ENCODE results near the gene LGR6.

The LGR6 gene

DNA sequence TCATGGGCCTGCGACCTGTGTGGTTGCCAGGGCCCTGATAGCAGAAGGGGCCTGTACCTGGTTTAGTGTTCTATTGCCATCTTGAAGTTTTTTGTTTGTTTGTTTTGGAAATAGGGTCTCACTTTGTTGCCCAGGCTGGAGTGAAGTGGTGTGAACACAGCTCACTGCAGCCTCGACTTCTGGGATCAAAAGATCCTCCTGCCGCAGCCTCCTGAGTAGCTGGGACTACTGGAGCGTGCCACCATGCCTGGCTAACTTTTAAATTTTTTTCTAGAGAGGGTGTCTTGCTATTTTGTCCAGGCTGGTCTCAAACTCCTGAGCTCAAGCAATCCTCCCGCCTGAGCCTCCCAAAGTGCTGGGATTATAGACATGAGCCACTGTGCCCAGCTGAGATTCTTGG is 75.2 kb downstream of the LGR6 start:
- ATAC-seq (replicated peaks; ENCODE audit: extremely low read depth, poor library complexity, severe bottlenecking) (no peak), DNase-seq (ENCODE audit: low spot score in 2 of 2) (no peak)
- Mint-ChIP-seq H3K36me3 (ENCODE audit: insufficient read depth) (peaks cover 10% of the 10 kb centered on the region), H3K4me1 (peaks cover 25% of the 10 kb centered on the region), H3K4me3 (no peak overlapping the region), H3K27ac (ENCODE audit: low read depth) (no peak overlapping the region), H3K27me3 (no peaks in the 10 kb centered on the region), H3K9me3 (no peaks in the 10 kb centered on the region)

DNA sequence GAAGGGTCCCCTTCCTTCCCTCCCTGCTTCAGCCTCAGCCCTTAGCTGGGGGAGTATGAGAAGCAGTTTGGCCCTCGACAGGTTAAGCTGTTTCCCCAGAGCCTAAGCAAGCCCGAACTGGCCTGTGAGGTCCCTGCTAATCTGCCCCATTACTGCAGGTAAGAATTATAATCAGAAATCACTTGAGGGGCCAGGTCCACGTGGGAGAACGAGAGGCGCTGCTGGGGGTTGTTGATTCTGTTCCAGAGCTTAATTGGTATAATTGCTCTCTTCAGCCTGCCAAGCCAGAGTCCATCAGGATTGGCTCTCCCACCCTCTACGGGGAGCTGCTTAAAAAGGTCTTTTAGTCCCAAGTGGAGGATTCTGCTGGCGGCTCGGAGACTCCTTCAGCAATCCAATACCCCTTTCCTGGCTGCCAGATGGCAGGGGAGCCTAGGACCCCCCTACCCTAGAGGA is 77.3 kb downstream of the LGR6 start:
- no peak for ATAC-seq (replicated peaks; ENCODE audit: extremely low read depth, poor library complexity, severe bottlenecking)
- Mint-ChIP-seq H3K27me3 (no peaks in the 10 kb centered on the region), H3K4me3 (no peak overlapping the region), H3K27ac (ENCODE audit: low read depth) (no peak overlapping the region), H3K9me3 (no peaks in the 10 kb centered on the region), H3K36me3 (ENCODE audit: insufficient read depth) (peaks cover 8% of the 10 kb centered on the region), H3K4me1 (peaks cover 19% of the 10 kb centered on the region)
- no peak for DNase-seq (ENCODE audit: low spot score in 2 of 2)

DNA sequence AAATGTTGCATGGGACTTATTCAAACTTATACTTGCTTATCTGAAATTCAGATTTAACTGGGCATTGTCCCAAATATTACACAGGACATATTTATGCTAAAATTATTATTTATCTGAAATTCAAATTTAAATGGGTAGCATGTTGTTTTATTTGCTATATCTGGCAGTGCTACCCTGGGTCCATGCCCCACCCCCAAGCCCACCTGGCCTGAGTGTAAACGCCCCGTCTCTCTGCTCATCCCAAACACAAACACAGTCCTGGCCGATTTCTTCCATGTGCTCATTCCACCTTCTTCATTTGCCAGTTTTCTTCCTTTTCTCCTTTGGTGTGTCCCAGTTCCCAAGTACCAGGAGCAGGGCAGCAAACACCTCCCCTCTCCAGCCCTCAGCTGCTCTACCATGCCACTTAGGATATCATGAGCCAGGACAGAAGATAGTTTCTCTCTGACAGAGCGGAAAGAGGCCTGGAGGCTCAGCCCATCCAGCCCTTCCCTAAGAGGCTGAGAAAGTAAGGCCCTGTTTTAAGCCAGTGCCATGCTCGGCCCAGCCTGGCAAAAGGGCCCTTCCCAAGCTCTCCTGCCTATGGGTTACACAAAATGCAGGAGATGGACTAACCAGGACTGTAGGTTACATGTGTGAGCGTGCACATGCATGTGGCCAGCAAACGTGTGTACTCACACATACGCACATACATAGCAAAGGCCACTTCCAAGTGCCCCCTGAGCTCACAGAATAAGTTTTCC is 78.7 kb downstream of the LGR6 start:
- ATAC-seq (replicated peaks; ENCODE audit: extremely low read depth, poor library complexity, severe bottlenecking) (no peak), DNase-seq (ENCODE audit: low spot score in 2 of 2) (no peak)
- H3K36me3 Mint-ChIP-seq (ENCODE audit: insufficient read depth): peaks cover 3% of the 10 kb centered on the region
- no peak overlapping the region for H3K27ac Mint-ChIP-seq (ENCODE audit: low read depth)
- H3K9me3 Mint-ChIP-seq: no peaks in the 10 kb centered on the region
- H3K4me1 Mint-ChIP-seq: peaks cover 13% of the 10 kb centered on the region
- no peaks in the 10 kb centered on the region for H3K27me3 Mint-ChIP-seq
- H3K4me3 Mint-ChIP-seq: no peak overlapping the region

DNA sequence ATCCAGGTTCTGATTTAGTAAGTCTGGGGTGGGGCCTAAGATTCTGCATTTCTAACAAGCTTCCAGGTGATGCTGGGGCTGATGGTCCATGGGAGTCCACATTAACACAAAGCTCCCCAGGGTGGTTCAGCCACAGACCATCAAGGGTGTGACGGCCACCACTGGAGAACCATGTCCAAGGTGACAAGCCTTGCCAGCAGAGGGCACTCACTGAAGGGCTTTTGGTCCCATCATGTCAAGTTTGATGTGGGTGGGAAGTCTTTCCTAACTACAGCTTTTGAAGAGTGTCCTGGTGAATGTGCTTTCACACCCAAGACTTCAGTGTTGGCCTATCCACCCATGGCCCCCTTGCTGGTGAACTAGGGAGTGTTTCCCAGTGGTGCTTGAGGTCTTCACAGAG is 81.0 kb downstream of the LGR6 start:
- Mint-ChIP-seq H3K9me3 (no peaks in the 10 kb centered on the region), H3K27ac (ENCODE audit: low read depth) (no peak overlapping the region), H3K4me3 (no peak overlapping the region), H3K27me3 (no peaks in the 10 kb centered on the region), H3K36me3 (ENCODE audit: insufficient read depth) (peaks cover 7% of the 10 kb centered on the region), H3K4me1 (peaks cover 19% of the 10 kb centered on the region)
- ATAC-seq (replicated peaks; ENCODE audit: extremely low read depth, poor library complexity, severe bottlenecking) (no peak), DNase-seq (ENCODE audit: low spot score in 2 of 2) (no peak)

DNA sequence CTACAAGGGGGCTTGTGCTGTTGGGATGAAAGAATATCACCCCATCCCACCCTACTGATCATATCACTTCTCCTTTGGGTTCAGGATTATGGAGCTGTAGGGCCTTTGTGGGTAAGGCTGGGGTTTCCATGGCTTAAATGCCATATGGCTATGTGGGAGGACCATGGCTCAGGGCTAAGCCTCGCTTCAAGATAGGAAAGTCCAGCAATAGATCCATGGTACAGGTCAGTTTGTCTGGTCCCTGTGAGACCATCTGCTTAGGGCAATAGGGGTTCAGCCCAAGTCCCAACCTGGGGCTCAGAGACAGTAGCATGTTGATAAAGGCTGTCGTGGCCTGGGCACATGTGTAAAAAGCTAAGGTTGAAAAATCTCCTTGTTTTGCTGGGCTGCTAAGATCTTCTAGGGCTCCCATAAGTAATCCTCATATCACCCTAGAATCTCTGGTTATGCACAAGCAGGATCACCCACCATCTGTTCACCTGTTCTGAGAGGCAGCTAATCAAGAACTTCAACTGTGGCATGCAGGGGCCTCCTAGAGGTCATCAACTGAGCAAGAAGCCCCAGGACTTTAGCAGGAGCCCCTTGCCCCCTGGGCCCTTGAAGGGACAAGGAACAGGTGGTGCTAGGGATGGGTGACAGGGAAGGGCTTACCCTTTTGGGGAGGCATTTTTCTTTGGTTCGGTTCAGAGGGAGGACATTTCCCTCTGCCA is 81.6 kb downstream of the LGR6 start:
- H3K4me1 Mint-ChIP-seq: peaks cover 19% of the 10 kb centered on the region
- no peak for ATAC-seq (replicated peaks; ENCODE audit: extremely low read depth, poor library complexity, severe bottlenecking)
- peaks cover 11% of the 10 kb centered on the region for H3K36me3 Mint-ChIP-seq (ENCODE audit: insufficient read depth)
- H3K27ac Mint-ChIP-seq (ENCODE audit: low read depth): no peak overlapping the region
- no peak overlapping the region for H3K4me3 Mint-ChIP-seq
- no peak for DNase-seq (ENCODE audit: low spot score in 2 of 2)
- no peaks in the 10 kb centered on the region for H3K27me3 Mint-ChIP-seq
- H3K9me3 Mint-ChIP-seq: no peaks in the 10 kb centered on the region

DNA sequence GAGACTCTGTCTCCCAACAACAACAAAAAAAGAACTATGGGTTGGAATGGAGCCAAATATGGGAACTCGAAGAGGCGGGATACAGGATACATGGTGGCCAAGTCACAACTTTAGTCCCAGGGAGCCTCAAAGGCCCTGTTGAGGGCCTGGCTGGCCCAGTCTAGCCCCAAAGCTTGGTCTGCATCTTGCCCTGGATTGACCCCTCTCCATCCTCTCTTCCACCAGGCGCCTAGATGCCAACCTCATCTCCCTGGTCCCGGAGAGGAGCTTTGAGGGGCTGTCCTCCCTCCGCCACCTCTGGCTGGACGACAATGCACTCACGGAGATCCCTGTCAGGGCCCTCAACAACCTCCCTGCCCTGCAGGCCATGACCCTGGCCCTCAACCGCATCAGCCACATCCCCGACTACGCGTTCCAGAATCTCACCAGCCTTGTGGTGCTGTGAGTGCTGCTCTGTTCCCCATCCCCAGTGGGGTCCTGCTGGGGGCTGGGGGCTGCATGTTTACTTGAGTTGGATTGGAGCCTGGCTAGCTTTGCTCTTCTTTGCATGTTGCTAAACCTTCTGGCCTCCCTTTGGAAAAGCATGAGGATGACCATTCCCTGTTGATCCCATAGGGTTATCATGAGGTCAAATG is 82.6 kb downstream of the LGR6 start:
- H3K27me3 Mint-ChIP-seq: no peaks in the 10 kb centered on the region
- peaks cover 19% of the 10 kb centered on the region for H3K4me1 Mint-ChIP-seq

DNA sequence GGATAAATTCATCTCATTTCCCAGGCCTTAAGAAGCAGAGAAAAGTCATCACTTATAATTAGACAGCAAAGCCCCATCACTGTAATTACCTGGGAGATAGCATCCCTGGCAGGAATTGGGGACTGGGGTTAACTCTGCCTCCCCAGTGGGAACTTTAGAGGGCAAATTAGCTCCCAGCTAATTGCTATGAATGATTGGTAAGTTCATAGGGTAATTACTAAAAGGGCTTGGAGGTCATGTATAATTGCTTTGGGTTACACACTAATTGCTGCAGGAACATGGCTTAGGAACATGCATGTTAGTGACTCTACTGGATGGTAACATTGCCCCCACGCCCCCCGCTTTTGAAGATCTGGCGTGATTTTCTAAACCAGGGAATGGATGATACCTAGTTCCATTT is 83.3 kb downstream of the LGR6 start:
- H3K27me3 Mint-ChIP-seq: no peaks in the 10 kb centered on the region
- H3K36me3 Mint-ChIP-seq (ENCODE audit: insufficient read depth): peaks cover 14% of the 10 kb centered on the region
- no peak overlapping the region for H3K4me3 Mint-ChIP-seq
- ATAC-seq (replicated peaks; ENCODE audit: extremely low read depth, poor library complexity, severe bottlenecking) (no peak), DNase-seq (ENCODE audit: low spot score in 2 of 2) (no peak)
- no peak overlapping the region for H3K27ac Mint-ChIP-seq (ENCODE audit: low read depth)
- no peaks in the 10 kb centered on the region for H3K9me3 Mint-ChIP-seq
- H3K4me1 Mint-ChIP-seq: peaks cover 19% of the 10 kb centered on the region

More for the DNA sequence above, 82.6 kb downstream of the LGR6 start:
- ATAC-seq (replicated peaks; ENCODE audit: extremely low read depth, poor library complexity, severe bottlenecking): no peak
- H3K9me3 Mint-ChIP-seq: no peaks in the 10 kb centered on the region
- no peak overlapping the region for H3K4me3 Mint-ChIP-seq
- H3K36me3 Mint-ChIP-seq (ENCODE audit: insufficient read depth): peaks cover 14% of the 10 kb centered on the region
- no peak for DNase-seq (ENCODE audit: low spot score in 2 of 2)
- no peak overlapping the region for H3K27ac Mint-ChIP-seq (ENCODE audit: low read depth)

DNA sequence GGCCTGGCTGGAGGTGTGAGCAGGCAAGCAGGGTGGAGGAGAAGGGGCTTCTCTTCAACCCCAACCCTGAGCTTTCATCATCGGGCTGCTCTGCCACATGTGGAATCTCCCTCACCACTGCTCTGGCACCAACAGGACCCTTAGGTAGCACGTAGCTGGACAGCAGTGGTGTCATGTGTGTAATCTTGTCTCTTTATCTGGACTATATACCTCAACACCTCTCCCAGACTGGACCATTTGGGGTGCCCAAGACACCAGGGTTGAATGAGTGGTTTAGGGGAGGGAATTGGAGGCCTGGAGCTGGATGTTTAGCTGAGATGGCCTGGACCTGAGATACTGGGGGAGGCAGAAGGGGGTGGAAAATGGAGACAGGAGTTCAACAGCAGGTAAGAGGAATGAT is 85.2 kb downstream of the LGR6 start:
- H3K27me3 Mint-ChIP-seq: no peaks in the 10 kb centered on the region
- no peak for DNase-seq (ENCODE audit: low spot score in 2 of 2)
- peaks cover 15% of the 10 kb centered on the region for H3K4me1 Mint-ChIP-seq
- no peak overlapping the region for H3K4me3 Mint-ChIP-seq
- H3K36me3 Mint-ChIP-seq (ENCODE audit: insufficient read depth): peaks cover 13% of the 10 kb centered on the region
- H3K27ac Mint-ChIP-seq (ENCODE audit: low read depth): peak overlapping the region; percentile 17
- ATAC-seq (replicated peaks; ENCODE audit: extremely low read depth, poor library complexity, severe bottlenecking): no peak
- no peaks in the 10 kb centered on the region for H3K9me3 Mint-ChIP-seq

DNA sequence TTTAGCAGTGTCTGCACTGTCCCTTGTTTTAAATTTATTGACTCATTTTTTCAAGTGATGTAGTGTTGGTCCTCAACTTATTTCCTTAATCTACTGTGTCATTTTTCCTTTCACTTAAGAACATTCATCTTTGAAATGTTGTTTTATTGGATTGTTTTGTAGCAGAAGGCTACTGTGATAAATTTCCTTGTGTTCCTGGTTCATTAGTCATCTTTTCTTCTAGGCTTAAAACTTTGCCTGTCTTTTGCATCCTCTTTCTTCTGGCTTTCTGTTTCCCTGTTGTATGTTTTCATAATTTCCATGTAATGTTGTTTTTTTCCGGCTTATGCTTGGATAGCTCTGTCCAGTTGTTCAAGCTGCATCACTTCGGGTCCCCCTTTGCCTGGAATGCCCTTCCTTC is 86.2 kb downstream of the LGR6 start:
- Mint-ChIP-seq H3K27ac (ENCODE audit: low read depth) (peak overlapping the region; percentile 30), H3K4me1 (peaks cover 18% of the 10 kb centered on the region), H3K27me3 (no peaks in the 10 kb centered on the region), H3K9me3 (no peaks in the 10 kb centered on the region), H3K4me3 (no peak overlapping the region), H3K36me3 (ENCODE audit: insufficient read depth) (peaks cover 13% of the 10 kb centered on the region)
- ATAC-seq (replicated peaks; ENCODE audit: extremely low read depth, poor library complexity, severe bottlenecking) (no peak), DNase-seq (ENCODE audit: low spot score in 2 of 2) (no peak)

DNA sequence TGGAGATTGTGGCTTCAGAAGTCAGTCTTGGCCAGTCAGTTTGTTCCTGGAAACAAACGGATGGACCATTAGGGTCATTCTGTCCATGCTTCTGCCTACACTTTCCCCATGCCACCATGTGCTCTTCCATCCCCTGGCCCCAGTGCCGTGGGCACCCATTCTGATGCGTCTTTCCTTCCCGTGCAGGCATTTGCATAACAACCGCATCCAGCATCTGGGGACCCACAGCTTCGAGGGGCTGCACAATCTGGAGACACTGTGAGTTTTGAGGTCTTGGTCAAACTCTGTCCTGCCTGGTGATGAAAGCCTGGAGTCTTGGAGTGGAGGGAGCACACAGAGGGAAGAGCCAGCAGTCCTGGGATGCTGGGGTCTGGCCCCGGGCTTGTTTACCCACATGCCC is 87.0 kb downstream of the LGR6 start:
- DNase-seq (ENCODE audit: low spot score in 2 of 2): no peak
- Mint-ChIP-seq H3K4me3 (no peak overlapping the region), H3K27me3 (no peaks in the 10 kb centered on the region), H3K36me3 (ENCODE audit: insufficient read depth) (peaks cover 13% of the 10 kb centered on the region), H3K4me1 (peaks cover 18% of the 10 kb centered on the region), H3K27ac (ENCODE audit: low read depth) (no peak overlapping the region), H3K9me3 (no peaks in the 10 kb centered on the region)
- ATAC-seq (replicated peaks; ENCODE audit: extremely low read depth, poor library complexity, severe bottlenecking): no peak

DNA sequence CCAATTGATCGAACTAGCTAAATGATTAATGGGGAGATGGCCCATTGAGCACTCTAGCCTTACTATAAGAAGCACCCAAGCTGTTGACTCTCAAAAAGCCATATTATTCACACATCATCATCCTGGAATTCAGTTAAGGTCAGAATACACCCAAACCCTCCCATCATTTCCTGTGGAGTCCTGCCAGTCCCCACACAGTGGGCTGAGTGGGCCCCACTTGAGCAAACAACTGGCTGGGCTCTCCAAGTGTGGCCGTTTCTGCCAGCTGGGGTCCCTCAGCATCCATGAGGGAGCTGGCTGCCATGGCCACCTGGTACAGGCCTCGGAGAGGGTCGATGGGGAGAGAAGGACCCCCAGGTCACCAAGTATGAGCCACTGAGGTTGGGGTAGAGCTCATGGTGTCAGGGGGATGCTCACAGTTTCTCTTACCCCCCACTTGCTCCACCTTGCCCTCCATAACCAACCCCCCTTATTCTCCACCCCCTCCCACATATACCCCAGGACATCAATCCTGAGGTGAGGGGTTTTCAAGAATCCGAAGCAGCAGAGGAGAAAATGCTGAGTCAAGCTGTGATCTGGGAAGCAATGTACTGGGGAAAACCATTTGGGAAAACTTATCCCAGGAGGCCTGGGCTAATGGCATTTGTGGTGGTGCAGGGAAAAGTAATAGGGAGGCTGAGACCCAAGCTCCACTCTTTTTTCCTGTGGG is 87.9 kb downstream of the LGR6 start:
- Mint-ChIP-seq H3K27me3 (no peaks in the 10 kb centered on the region), H3K27ac (ENCODE audit: low read depth) (no peak overlapping the region), H3K4me3 (no peak overlapping the region), H3K4me1 (peaks cover 18% of the 10 kb centered on the region), H3K9me3 (no peaks in the 10 kb centered on the region), H3K36me3 (ENCODE audit: insufficient read depth) (peaks cover 14% of the 10 kb centered on the region)
- ATAC-seq (replicated peaks; ENCODE audit: extremely low read depth, poor library complexity, severe bottlenecking): no peak
- DNase-seq (ENCODE audit: low spot score in 2 of 2): no peak

DNA sequence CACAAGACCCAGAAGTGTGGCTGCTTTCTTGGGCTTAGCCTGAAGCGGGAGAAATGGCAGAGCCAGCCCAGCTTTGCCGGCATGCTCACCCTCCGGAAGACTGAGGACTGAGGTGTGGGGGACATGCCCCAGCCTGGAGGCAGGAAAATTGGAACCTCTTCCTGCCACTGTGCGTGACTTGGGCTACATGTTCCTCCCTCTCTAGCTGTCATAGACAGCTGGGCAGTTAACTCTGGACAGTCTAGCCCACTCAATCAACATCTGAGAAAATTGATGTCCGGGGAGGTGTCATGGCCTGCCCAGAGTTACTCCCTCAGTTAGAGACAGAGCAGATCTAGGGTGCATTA is 88.4 kb downstream of the LGR6 start:
- no peak for DNase-seq (ENCODE audit: low spot score in 2 of 2)
- peaks cover 18% of the 10 kb centered on the region for H3K4me1 Mint-ChIP-seq
- H3K36me3 Mint-ChIP-seq (ENCODE audit: insufficient read depth): peaks cover 14% of the 10 kb centered on the region
- no peaks in the 10 kb centered on the region for H3K27me3 Mint-ChIP-seq
- H3K27ac Mint-ChIP-seq (ENCODE audit: low read depth): no peak overlapping the region
- ATAC-seq (replicated peaks; ENCODE audit: extremely low read depth, poor library complexity, severe bottlenecking): no peak
- no peaks in the 10 kb centered on the region for H3K9me3 Mint-ChIP-seq
- no peak overlapping the region for H3K4me3 Mint-ChIP-seq

Measured in central memory CD8-positive, alpha-beta T cell (primary cell).